ENCODE measurements around the gene KRTAP4-9.
"Not testable (repeated sequence)": the region's sequence is repeated elsewhere in the genome, so short reads cannot be mapped to it uniquely, and the experiment has no call there.

KRTAP4-9 gene

DNA sequence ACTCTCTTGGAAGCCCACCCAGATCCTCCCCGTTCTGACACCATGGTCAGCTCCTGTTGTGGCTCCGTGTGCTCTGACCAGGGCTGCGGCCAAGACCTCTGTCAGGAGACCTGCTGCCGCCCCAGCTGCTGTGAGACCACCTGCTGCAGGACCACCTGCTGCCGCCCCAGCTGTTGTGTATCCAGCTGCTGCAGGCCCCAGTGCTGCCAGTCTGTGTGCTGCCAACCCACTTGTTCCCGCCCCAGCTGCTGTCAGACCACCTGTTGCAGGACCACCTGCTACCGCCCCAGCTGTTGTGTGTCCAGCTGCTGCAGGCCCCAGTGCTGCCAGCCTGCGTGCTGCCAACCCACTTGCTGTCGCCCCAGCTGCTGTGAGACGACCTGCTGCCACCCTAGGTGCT is at the start of gene KRTAP4-9:
Gene KRTAP4-9, plus strand, starts transcription at position 43 of the 400 bp plus-strand sequence. Its CDS starts 0 bp downstream, at position 43.
- not testable (repeated sequence) for H3K4me3 Mint-ChIP-seq, H3K27ac Mint-ChIP-seq, H3K36me3 Mint-ChIP-seq, H3K9me3 Mint-ChIP-seq, ATAC-seq
- Mint-ChIP-seq H3K4me1 (peaks cover 16% of the 10 kb centered on the region), H3K27me3 (peaks cover 25% of the 10 kb centered on the region)

DNA sequence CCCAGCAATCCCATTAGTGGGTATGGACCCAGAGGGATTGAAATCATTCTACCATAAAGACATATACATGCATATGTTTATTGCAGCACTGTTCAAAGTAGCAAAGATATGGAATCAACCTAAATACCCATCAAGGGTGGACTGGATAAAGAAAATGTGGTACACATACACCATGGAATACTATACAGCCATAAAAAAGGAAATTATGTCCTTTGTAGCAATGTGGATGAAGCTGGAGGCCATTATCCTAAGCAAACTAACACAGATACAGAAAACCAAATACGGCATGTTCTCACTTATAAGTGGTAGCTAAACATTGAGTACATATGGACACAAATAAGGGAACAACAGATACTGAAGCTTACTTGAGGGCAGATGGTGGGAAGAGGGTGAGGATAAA is 47.6 kb upstream of the KRTAP4-9 start:
- Mint-ChIP-seq H3K4me3 (no peak overlapping the region), H3K4me1 (no peaks in the 10 kb centered on the region), H3K36me3 (no peaks in the 10 kb centered on the region), H3K9me3 (peaks cover 4% of the 10 kb centered on the region), H3K27me3 (peaks cover 65% of the 10 kb centered on the region), H3K27ac (no peak overlapping the region)
- ATAC-seq = no peak

DNA sequence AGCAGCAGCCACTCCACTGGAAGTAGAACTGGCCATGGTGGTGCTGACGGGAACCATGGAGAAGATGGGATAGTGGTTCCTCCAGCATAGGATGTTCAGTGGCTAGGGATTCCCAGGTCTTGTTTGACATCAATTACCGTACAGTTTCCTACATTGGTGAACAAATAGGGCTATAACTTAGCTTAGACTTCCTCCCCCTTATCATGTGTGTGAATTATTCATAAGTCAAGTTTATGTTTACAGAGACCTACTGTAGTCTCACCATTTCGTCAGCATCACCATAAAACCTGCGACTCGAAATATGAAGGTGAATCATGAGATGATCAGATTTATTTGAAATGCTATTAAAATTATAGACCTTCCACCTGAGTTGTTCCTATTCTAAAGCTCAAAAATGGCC is 46.4 kb upstream of the KRTAP4-9 start:
- Mint-ChIP-seq H3K4me1 (no peaks in the 10 kb centered on the region), H3K9me3 (peaks cover 4% of the 10 kb centered on the region), H3K27ac (no peak overlapping the region), H3K4me3 (no peak overlapping the region), H3K36me3 (no peaks in the 10 kb centered on the region), H3K27me3 (peaks cover 53% of the 10 kb centered on the region)
- ATAC-seq = no peak

DNA sequence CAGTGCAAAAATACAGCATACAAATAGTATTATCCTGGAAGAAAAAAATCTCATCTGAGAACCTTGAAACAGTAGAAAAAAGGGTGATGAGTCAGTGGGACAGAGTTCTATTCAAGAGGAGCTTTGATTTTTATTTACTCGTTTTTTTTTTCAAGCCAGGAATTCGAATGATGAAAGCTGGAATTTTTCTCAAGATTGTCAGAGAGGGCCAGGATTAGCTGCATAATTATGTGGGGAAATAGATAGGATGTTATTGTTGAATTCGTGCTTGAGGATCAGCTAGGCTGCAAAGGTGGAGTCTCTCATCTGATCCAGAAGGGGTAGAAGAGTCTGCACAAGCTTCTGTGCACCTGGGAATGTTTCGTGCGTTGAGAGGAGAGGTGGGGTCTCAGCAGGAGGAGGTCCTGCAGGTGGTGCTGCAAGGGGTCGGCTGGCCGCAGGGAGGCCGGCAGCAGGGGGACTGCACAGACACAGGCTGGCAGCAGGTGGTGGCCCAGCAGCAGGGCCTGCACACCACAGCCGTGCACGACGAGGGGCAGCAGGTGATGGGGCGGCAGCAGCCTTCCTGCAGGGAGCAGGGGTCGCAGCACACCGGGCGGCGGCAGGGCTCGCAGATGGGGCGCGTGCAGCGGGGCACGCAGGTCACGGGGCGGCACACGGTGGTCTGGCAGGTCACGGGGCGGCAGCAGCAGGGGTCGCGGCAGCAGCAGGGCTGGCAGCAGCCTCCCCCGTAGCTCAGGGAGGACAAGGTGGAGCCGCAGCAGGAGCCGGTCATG is 45.7 kb upstream of the KRTAP4-9 start:
- H3K9me3 Mint-ChIP-seq, ATAC-seq, H3K4me1 Mint-ChIP-seq, H3K27ac Mint-ChIP-seq, H3K4me3 Mint-ChIP-seq, H3K36me3 Mint-ChIP-seq: not testable (repeated sequence)
- H3K27me3 Mint-ChIP-seq = peaks cover 46% of the 10 kb centered on the region

DNA sequence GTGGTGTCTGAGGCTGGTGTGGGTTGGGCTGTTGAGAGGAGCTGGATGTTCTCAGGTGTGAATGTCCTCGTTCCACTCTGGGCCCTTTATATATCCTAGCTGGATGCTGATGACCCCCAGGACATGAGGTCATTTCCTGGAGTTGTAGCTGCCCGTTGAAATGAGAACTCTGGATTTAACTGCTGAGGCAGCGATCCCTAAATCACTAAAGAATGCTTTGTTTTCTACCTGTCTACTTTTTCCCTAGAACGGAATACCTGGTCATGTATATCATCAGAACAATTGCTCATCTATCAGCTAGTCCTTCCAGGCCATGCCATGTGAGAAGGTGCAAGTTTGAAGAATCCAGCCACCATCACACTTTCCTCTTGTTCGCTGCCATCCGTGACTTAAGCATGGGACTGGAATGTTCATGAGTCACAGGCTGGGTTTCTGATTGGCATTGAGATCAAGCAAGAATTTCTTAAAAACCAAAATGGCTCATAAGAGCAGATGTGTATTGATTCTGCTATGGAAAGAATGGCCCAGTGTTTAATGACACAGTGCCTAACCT is 45.1 kb upstream of the KRTAP4-9 start, which contains the start of gene KRTAP2-3:
Gene KRTAP2-3, minus strand, starts transcription at position 63 of the 553 bp plus-strand sequence. CDS start 64 bp downstream, outside the sequence.
- H3K27ac Mint-ChIP-seq = no peak within 1 kb of the TSS
- H3K4me1 Mint-ChIP-seq = no peaks in the 10 kb centered on the region
- H3K36me3 Mint-ChIP-seq = no peaks in the 10 kb centered on the region
- peaks cover 44% of the 10 kb centered on the region for H3K27me3 Mint-ChIP-seq
- peaks cover 4% of the 10 kb centered on the region for H3K9me3 Mint-ChIP-seq
- ATAC-seq = no peak
- no peak within 1 kb of the TSS for H3K4me3 Mint-ChIP-seq

DNA sequence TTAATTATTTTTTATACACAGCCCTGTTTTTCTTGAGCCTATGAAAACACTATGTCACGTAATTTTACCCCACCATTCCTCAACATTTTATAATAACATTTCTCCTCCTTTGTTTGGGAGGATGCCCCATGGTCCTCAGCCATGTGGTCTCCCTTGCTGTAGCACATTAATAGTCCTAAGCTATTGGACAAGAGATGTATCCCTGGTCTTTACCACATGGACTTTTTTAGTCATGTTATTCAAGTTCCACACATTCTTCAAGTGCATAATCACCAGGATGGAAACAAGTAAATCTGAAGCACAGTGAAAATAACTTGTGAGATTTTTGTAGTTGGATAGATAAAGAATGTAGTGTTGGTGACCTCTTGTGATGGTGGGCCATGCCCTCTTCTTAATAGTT is 43.2 kb upstream of the KRTAP4-9 start:
- Mint-ChIP-seq H3K4me3 (no peak overlapping the region), H3K27me3 (peaks cover 44% of the 10 kb centered on the region), H3K4me1 (no peaks in the 10 kb centered on the region)

DNA sequence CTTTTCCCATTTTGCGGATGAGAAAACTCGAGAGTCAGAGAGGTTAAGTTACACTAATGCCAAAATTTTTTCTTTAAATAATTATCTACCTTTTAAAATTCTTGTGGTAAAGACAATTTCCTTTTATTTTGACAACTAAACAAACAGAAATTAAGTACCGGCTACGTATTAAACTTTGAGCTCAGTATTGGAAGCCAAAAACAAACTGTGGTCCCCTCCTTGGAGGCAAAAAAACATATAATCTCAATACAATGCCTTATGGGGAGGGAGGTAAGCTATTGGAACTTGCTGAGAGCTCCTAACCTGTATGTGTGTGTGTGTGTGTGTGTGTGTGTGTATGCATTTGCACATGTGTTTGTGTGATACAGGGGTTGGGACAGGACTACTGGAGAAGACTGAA is 41.7 kb upstream of the KRTAP4-9 start:
- Mint-ChIP-seq H3K27me3 (peaks cover 30% of the 10 kb centered on the region), H3K4me3 (no peak overlapping the region), H3K4me1 (no peaks in the 10 kb centered on the region), H3K36me3 (no peaks in the 10 kb centered on the region), H3K9me3 (no peaks in the 10 kb centered on the region), H3K27ac (no peak overlapping the region)
- no peak for ATAC-seq

More for the DNA sequence above, 43.2 kb upstream of the KRTAP4-9 start:
- ATAC-seq = no peak
- Mint-ChIP-seq H3K36me3 (no peaks in the 10 kb centered on the region), H3K27ac (no peak overlapping the region), H3K9me3 (peaks cover 4% of the 10 kb centered on the region)

DNA sequence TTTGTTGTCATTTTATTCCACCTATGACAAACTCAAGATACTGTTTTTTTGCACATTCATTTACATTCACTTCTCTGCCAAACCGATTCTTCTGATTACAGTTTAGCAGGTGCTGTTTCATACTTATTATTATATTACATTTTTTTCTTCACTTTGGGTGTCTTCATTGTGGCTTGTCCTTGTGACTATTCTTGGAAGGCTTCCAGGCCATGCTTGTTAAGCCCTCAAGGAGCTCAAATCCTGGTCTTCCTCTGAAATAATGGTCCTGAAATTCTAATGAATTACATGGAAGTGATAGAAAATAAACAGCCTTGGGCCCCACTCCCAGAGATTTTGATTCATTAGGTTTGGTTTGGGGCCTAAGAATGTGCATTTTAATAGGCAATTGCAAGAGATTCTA is 40.9 kb upstream of the KRTAP4-9 start:
- Mint-ChIP-seq H3K27ac (no peak overlapping the region), H3K4me1 (no peaks in the 10 kb centered on the region), H3K4me3 (no peak overlapping the region), H3K36me3 (no peaks in the 10 kb centered on the region), H3K27me3 (peaks cover 22% of the 10 kb centered on the region), H3K9me3 (no peaks in the 10 kb centered on the region)
- no peak for ATAC-seq

DNA sequence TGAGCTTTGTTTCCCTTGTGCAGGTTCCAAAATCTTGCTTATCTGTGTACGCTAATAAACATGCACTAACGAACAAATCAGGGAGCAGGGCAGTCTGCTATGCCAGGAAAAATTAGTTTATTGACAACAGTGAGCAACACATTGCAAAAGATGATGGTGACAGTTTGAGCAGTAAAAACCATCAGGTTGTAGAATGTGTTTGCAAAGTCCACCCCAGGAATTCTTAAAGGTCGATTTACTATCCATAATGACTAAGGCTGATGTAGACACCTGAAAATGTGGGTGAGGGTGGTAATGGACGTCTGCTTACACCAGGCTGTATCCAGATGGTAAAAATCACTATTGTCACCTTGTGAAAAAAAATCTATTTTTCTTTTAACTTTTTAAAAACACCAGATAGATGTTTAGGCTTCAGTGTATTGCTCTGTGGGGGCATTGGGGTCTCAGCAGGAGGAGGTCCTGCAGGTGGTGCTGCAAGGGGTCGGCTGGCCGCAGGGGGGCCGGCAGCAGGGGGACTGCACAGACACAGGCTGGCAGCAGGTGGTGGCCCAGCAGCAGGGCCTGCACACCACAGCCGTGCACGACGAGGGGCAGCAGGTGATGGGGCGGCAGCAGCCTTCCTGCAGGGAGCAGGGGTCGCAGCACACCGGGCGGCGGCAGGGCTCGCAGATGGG is 40.0 kb upstream of the KRTAP4-9 start:
- not testable (repeated sequence) for H3K36me3 Mint-ChIP-seq, H3K9me3 Mint-ChIP-seq, ATAC-seq, H3K4me1 Mint-ChIP-seq, H3K4me3 Mint-ChIP-seq, H3K27ac Mint-ChIP-seq
- H3K27me3 Mint-ChIP-seq = peaks cover 15% of the 10 kb centered on the region

DNA sequence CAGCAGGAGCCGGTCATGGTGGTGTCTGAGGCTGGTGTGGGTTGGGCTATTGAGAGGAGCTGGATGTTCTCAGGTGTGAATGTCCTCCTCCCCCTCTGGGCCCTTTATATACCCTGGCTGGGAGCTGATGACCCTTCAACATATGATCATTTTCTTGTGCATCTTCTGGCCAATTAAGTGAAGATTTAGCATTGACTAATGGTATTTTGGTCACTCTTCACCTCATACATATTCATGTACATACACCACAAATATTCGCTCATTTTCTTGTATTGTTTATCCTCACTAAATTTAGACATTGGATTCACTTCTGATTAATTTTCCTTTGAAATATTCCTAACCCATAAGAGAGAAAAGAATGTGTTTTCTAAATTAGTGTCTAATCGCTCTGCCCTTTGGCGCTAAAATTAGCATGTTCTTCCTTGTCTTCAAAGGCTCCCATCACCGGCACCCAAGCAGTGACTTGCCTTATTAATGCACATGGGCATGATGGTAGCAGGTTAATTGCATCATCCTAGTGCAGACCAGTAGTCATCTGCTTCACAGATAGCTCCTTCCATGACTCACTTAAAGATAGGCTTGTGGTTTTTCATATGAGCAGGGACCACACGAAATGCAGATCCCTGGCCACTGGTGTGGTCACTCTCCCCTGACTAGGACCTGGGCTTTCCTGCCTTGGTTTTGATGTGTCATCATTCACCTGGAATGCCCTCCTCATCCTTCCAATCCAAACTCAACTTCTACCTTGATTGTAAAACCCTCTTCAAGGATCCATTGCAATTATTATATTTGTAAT is 39.2 kb upstream of the KRTAP4-9 start, which contains the start of gene KRTAP2-4:
Gene KRTAP2-4, minus strand, starts transcription at position 51 of the 796 bp plus-strand sequence. Its CDS starts 34 bp downstream, at position 17.
- H3K4me1 Mint-ChIP-seq = no peaks in the 10 kb centered on the region
- H3K36me3 Mint-ChIP-seq = no peaks in the 10 kb centered on the region
- no peak within 1 kb of the TSS for H3K4me3 Mint-ChIP-seq
- peaks cover 7% of the 10 kb centered on the region for H3K27me3 Mint-ChIP-seq
- H3K27ac Mint-ChIP-seq = no peak within 1 kb of the TSS
- no peaks in the 10 kb centered on the region for H3K9me3 Mint-ChIP-seq
- no peak for ATAC-seq

DNA sequence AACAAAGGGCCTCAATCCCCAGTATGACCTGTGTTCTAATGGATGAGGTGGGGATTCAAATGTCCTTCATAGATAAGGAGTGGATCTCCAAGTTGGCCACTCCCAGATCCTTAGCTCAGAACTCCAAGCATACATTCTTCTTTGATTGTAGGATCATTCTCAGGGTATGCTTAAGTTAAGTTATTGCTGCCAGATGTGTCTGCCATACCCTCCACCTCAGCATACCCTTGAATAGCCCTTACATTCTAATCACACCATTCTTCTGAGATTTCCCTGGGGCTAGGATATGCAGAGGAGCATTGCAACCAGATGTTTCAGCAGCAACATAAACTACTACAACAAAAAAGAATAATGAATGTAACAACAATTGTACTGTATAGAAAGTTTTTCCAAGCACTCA is 37.9 kb upstream of the KRTAP4-9 start:
- H3K36me3 Mint-ChIP-seq = no peaks in the 10 kb centered on the region
- H3K27me3 Mint-ChIP-seq = peaks cover 7% of the 10 kb centered on the region
- no peaks in the 10 kb centered on the region for H3K4me1 Mint-ChIP-seq
- no peaks in the 10 kb centered on the region for H3K9me3 Mint-ChIP-seq
- no peak for ATAC-seq
- no peak overlapping the region for H3K4me3 Mint-ChIP-seq
- H3K27ac Mint-ChIP-seq = no peak overlapping the region

DNA sequence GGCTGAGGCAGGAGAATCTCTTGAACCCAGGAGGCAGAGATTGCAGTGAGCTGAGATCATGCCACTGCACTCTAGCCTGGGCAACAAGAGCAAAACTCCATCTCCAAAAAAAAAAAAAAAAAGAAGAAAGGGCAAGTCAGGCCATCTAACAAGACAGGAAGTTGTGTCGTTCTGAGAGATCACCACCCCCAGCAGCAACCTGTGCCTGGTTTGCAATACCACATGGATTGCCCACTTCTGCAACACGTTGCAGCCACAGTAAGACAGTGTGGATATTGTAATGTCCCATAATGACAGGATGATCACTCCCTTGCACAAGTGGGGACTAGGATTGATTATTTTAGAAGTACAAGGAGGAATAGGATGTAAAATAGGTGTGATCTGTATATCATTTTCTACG is 36.2 kb upstream of the KRTAP4-9 start:
- peaks cover 19% of the 10 kb centered on the region for H3K27me3 Mint-ChIP-seq
- no peak overlapping the region for H3K27ac Mint-ChIP-seq
- no peaks in the 10 kb centered on the region for H3K36me3 Mint-ChIP-seq
- H3K9me3 Mint-ChIP-seq = no peaks in the 10 kb centered on the region
- H3K4me1 Mint-ChIP-seq = no peaks in the 10 kb centered on the region
- no peak overlapping the region for H3K4me3 Mint-ChIP-seq
- ATAC-seq = no peak

DNA sequence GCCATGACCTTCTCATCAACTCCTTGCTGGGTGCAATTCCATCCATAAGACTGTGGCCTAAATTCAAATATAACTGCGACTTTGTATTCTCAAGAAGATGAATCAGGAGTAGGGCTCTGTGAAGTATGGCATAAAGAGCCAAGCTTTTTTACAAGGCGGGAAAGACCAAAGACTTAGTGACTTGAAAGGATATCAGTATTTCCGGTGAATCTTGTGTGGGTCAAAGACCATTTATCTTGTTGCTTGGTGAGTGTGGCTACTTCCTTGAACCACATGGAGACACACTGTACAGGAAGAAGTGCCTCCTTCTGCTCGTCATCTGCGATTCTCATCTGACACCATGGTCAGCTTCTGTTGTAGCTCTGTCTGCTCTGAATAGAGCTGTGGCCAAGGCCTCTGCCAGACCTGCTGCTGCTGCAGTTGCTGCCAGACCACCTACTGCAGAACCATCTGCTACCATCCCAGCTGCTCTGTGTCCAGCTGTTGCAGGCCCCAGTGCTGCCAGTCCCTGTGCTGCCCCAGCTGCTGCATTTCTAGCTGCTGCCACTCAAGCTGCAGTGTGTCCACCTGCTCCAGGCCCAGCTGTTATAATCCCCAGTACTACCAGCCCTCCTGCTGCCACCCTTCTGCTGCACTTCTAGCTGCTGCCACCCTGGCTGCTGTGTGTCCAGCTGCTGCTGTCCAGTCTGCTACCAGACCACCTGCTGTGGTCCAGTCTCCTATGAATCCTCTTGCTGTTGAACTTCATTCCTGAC is 33.4 kb upstream of the KRTAP4-9 start:
- Mint-ChIP-seq H3K9me3 (peaks cover 4% of the 10 kb centered on the region), H3K4me3 (no peak overlapping the region), H3K27me3 (peaks cover 44% of the 10 kb centered on the region), H3K36me3 (no peaks in the 10 kb centered on the region), H3K4me1 (no peaks in the 10 kb centered on the region), H3K27ac (no peak overlapping the region)
- no peak for ATAC-seq

DNA sequence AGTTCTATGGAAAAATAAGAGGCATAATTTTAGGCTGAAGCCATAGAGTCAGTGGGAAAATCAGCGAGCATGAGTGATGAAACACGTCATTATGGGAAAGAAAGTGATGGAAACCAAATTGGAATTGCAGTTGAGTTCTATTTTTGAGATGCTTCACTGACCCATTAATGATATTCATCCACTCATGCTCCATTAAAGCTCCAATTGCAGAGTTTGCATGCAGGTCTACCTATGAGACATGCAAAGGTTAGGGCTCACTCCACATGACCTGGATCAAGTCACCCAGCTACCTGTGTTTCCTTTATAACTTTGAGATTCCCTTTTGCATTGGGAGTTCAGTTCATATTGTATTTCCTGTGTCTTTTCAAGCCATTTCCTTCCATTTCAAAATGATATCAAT is 31.5 kb upstream of the KRTAP4-9 start:
- Mint-ChIP-seq H3K9me3 (peaks cover 6% of the 10 kb centered on the region), H3K27me3 (peaks cover 48% of the 10 kb centered on the region), H3K27ac (no peak overlapping the region), H3K4me3 (no peak overlapping the region), H3K4me1 (no peaks in the 10 kb centered on the region), H3K36me3 (no peaks in the 10 kb centered on the region)
- no peak for ATAC-seq
